ENCODE results near the gene WWC1. TPM values are rescaled to one million over a fixed set of nuclear protein-coding genes. Genes with fewer than 3 reads are reported as not detected.
A peak's percentile ranks its signal among the peaks of the same experiment; 100 is the strongest.

WWC1 gene
- total RNA-seq, 1 experiment from 2014 or later = 29.4 TPM

DNA sequence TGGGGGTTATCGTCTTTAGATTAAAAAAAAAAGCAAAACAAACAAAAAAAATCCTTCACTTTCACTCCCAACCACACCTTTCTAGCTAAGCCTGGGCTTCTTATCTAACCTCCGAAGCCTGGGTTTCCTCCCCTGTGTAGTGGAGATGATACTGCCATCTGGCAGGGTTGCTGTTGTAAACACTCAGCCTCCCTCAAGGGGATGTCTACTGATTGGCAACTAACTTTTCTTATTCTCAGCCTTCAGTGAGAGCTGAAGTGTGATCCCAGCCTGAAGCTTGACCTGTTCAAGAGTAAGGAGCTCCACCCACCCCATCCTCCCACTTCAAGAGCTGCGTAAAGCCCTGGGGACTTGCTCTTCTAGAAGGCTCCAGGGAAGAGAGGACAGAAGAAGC is 21.5 kb upstream of the WWC1 start:
- no peak overlapping the region for H3K27ac ChIP-seq (ENCODE audit: low read length)
- no peak for TF ChIP-seq POLR2AphosphoS5 (IDR thresholded peaks at IDR 0.05; ENCODE audit: low read depth, low read length)
- TF ChIP-seq CTCF (IDR thresholded peaks at IDR 0.05) = no peak
- TF ChIP-seq, protein P1, sequence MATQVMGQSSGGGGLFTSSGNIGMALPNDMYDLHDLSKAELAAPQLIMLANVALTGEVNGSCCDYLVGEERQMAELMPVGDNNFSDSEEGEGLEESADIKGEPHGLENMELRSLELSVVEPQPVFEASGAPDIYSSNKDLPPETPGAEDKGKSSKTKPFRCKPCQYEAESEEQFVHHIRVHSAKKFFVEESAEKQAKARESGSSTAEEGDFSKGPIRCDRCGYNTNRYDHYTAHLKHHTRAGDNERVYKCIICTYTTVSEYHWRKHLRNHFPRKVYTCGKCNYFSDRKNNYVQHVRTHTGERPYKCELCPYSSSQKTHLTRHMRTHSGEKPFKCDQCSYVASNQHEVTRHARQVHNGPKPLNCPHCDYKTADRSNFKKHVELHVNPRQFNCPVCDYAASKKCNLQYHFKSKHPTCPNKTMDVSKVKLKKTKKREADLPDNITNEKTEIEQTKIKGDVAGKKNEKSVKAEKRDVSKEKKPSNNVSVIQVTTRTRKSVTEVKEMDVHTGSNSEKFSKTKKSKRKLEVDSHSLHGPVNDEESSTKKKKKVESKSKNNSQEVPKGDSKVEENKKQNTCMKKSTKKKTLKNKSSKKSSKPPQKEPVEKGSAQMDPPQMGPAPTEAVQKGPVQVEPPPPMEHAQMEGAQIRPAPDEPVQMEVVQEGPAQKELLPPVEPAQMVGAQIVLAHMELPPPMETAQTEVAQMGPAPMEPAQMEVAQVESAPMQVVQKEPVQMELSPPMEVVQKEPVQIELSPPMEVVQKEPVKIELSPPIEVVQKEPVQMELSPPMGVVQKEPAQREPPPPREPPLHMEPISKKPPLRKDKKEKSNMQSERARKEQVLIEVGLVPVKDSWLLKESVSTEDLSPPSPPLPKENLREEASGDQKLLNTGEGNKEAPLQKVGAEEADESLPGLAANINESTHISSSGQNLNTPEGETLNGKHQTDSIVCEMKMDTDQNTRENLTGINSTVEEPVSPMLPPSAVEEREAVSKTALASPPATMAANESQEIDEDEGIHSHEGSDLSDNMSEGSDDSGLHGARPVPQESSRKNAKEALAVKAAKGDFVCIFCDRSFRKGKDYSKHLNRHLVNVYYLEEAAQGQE (IDR thresholded peaks at IDR 0.05; ENCODE audit: insufficient read depth in 1 of 2, low read depth in 2 of 2, low read length in 1 of 2) = no peak
- TF ChIP-seq SIN3A (IDR thresholded peaks at IDR 0.05; ENCODE audit: borderline replicate concordance, insufficient read depth, low read depth, low read length) = no peak
- TF ChIP-seq TCF7L2 (IDR thresholded peaks at IDR 0.05; ENCODE audit: low read depth, low read length) = no peak; the same call in 1 of the 2 replicates
- DNase-seq (ENCODE audit: low read depth, low spot score) (no peak), ATAC-seq (peak; percentile 37; the same call in 1 of the 2 replicates)
- H3K36me3 ChIP-seq (ENCODE audit: control insufficient read depth, insufficient read depth, low read length) = no peaks in the 10 kb centered on the region
- CTCF ChIA-PET = no interaction called here
- H3K9me3 ChIP-seq (ENCODE audit: control insufficient read depth, insufficient read depth, low read depth, low read length) = no peaks in the 10 kb centered on the region
- POLR2A ChIA-PET = interaction anchor here (0.6 kb wide), 1 partner anchor 236 kb away, joined by 13 read pairs; no protein-coding TSS in a partner anchor
- no TSS peak for BruUV-seq (replicated peaks)
- H3K4me1 ChIP-seq (ENCODE audit: control insufficient read depth, insufficient read depth, low read length) = peaks cover 7% of the 10 kb centered on the region; the same call in 1 of the 2 replicates
- no peaks in the 10 kb centered on the region for H3K27me3 ChIP-seq (ENCODE audit: control insufficient read depth, insufficient read depth, low read length)
- no peak overlapping the region for H3K4me3 ChIP-seq (ENCODE audit: low read depth in 2 of 2, low read length in 2 of 2)
- in situ Hi-C loops (cut with HindIII; ENCODE audit: low pct_unique_long_range_greater_than_20kb, low sequenced_read_pairs) = no loop called here
- intact Hi-C loops (cut with micrococcal nuclease; ENCODE audit: unreplicated experiment) = loop anchor here (2.0 to 5.0 kb wide), 2 partner anchors 152 to 217 kb away; partner anchors contain the start of gene RARS1

- Histone ChIP-seq H3K9me3 (ENCODE audit: control insufficient read depth, insufficient read depth, low read depth, low read length) (no peaks in the 10 kb centered on the region), H3K27me3 (ENCODE audit: control insufficient read depth, insufficient read depth, low read length) (no peaks in the 10 kb centered on the region), H3K4me1 (ENCODE audit: control insufficient read depth, insufficient read depth, low read length) (peaks cover 7% of the 10 kb centered on the region; the same call in 1 of the 2 replicates), H3K36me3 (ENCODE audit: control insufficient read depth, insufficient read depth, low read length) (no peaks in the 10 kb centered on the region), H3K27ac (ENCODE audit: low read length) (no peak overlapping the region), H3K4me3 (ENCODE audit: low read depth in 2 of 2, low read length in 2 of 2) (no peak overlapping the region)
- ChIA-PET POLR2A (no interaction called here), CTCF (no interaction called here)
- ATAC-seq (no peak), DNase-seq (ENCODE audit: low read depth, low spot score) (no peak)
- BruUV-seq (replicated peaks) = no TSS peak
- in situ Hi-C loops (cut with HindIII; ENCODE audit: low pct_unique_long_range_greater_than_20kb, low sequenced_read_pairs) (no loop called here), intact Hi-C loops (cut with micrococcal nuclease; ENCODE audit: unreplicated experiment) (loop anchor here (5.0 kb wide), 1 partner anchor 152 kb away; no protein-coding TSS in a partner anchor)
- TF ChIP-seq POLR2AphosphoS5 (IDR thresholded peaks at IDR 0.05; ENCODE audit: low read depth, low read length) (no peak), CTCF (IDR thresholded peaks at IDR 0.05) (no peak), SIN3A (IDR thresholded peaks at IDR 0.05; ENCODE audit: borderline replicate concordance, insufficient read depth, low read depth, low read length) (no peak), TCF7L2 (IDR thresholded peaks at IDR 0.05; ENCODE audit: low read depth, low read length) (no peak)
- TF ChIP-seq, protein P1 (IDR thresholded peaks at IDR 0.05; ENCODE audit: insufficient read depth in 1 of 2, low read depth in 2 of 2, low read length in 1 of 2) = no peak
Observed at GRCh38 chr5:168270476-168270875, 21.0 kb upstream of the WWC1 start.

Data from Panc1 (cell line).